PC-3 (cell line): ENCODE data around the gene CDHR5. TPM values are rescaled to one million over a fixed set of nuclear protein-coding genes. Genes with fewer than 3 reads are reported as not detected.

Experiments used
- ATAC-seq: fragments of 200-7000 bp; cut with Tn5 transposase; 2 replicates; pipeline ENCODE4 v1.9.1; 2020; ENCODE audit warnings: mild to moderate bottlenecking, moderate library complexity
- BruUV-seq: library from RNA; stranded (reverse); fragments of 400-500 nt; replicated peaks from 2 replicates; lab custom pipeline; 2021; lab: Mats Ljungman, UMichigan
- CTCF ChIA-PET: fragments of 300-600 bp; sonication (Branson Sonifier 250); formaldehyde crosslinking; loops from one replicate; lab custom pipeline; 2022; ENCODE audit warnings: antibody characterized with exemption; lab: Charles Lee
- POLR2A ChIA-PET: fragments of 300-600 bp; sonication (Branson Sonifier 250); formaldehyde crosslinking; loops from one replicate; lab custom pipeline; 2022; ENCODE audit warnings: antibody characterized with exemption; ENCODE audit not compliant: unreplicated experiment; lab: Charles Lee
- DNase-seq: peaks from one replicate; pipeline ENCODE4 v3.0.0-alpha.2; 2015
- H2AFZ ChIP-seq: fragments of 300-600 bp; sonication (generic); 2 replicates; pipeline ENCODE4 v1.6.0; 2016; ENCODE audit warnings: antibody characterized with exemption, low read length
- H3F3A ChIP-seq: fragments of 300-600 bp; sonication (generic); one replicate; pipeline ENCODE4 v1.6.0; 2017; ENCODE audit warnings: antibody characterized with exemption, low read length, control low read depth, mild to moderate bottlenecking; ENCODE audit not compliant: unreplicated experiment
- H3K27ac ChIP-seq: fragments of 300-600 bp; sonication (generic); 2 replicates; pipeline ENCODE4 v1.5.1; 2016; ENCODE audit warnings: mild to moderate bottlenecking, low read length
- H3K27me3 ChIP-seq: fragments of 300-600 bp; sonication (generic); 2 replicates; pipeline ENCODE4 v1.6.1; 2016; ENCODE audit warnings: low read length, mixed read lengths
- H3K36me3 ChIP-seq: fragments of 300-600 bp; sonication (generic); 2 replicates; pipeline ENCODE4 v1.6.1; 2016; ENCODE audit warnings: low read depth, mixed run types, low read length, mixed read lengths
- H3K4me1 ChIP-seq: fragments of 300-600 bp; sonication (generic); 2 replicates; pipeline ENCODE4 v1.5.1; 2016; ENCODE audit warnings: low read length; ENCODE audit not compliant: insufficient read depth
- H3K4me2 ChIP-seq: fragments of 300-600 bp; sonication (generic); 2 replicates; pipeline ENCODE4 v1.6.0; 2016; ENCODE audit warnings: low read length
- H3K4me3 ChIP-seq: fragments of 300-600 bp; sonication (generic); 2 replicates; pipeline ENCODE4 v1.5.1; 2016; ENCODE audit warnings: mild to moderate bottlenecking, low read length, mixed read lengths
- H3K79me2 ChIP-seq: fragments of 300-600 bp; sonication (generic); 2 replicates; pipeline ENCODE4 v1.6.1; 2017; ENCODE audit warnings: low read length, mixed read lengths
- H3K9ac ChIP-seq: fragments of 300-600 bp; sonication (generic); 2 replicates; pipeline ENCODE4 v1.6.0; 2016; ENCODE audit warnings: mild to moderate bottlenecking, low read length
- H3K9me2 ChIP-seq: fragments of 300-600 bp; sonication (generic); replicated peaks from 2 replicates; pipeline ENCODE4 v1.6.1; 2016; ENCODE audit warnings: mixed run types, low read length, mixed read lengths
- H3K9me3 ChIP-seq: fragments of 300-600 bp; sonication (generic); 2 replicates; pipeline ENCODE4 v1.6.1; 2016; ENCODE audit warnings: low read length, mixed read lengths
- H4K20me1 ChIP-seq: fragments of 300-600 bp; sonication (generic); 2 replicates; pipeline ENCODE4 v1.6.1; 2016; ENCODE audit warnings: low read length, mixed read lengths
- CTCF ChIP-seq: fragments of 300-600 bp; sonication (generic); conservative IDR thresholded peaks from 2 replicates; pipeline ENCODE4 v1.5.1; 2017; ENCODE audit warnings: antibody characterized with exemption, low read depth, mild to moderate bottlenecking, low read length
- EZH2 ChIP-seq: fragments of 300-600 bp; sonication (generic); IDR thresholded peaks from one replicate; pipeline ENCODE4 v1.6.1; 2017; ENCODE audit warnings: antibody characterized with exemption, mild to moderate bottlenecking, low read length; ENCODE audit not compliant: unreplicated experiment
- EZH2phosphoT487 ChIP-seq: fragments of 300-600 bp; sonication (generic); IDR thresholded peaks from 2 replicates; pipeline ENCODE4 v1.6.1; 2018; ENCODE audit warnings: mild to moderate bottlenecking, antibody characterized with exemption, low read length, borderline replicate concordance
- intact Hi-C: fragments of 100-400 bp; cut with micrococcal nuclease; formaldehyde crosslinking; loops from 2 replicates; pipeline ENCODE4 v1.9.0; 2023
- total RNA-seq: library from RNA; depleted of rRNA; stranded (reverse); fragments of >200 nt; gene quantifications from 2 replicates; pipeline ENCODE4 v1.2.3, GENCODE V29; 2014

The CDHR5 gene
- total RNA-seq, 1 experiment from 2014 or later = not detected

- no peak for TF ChIP-seq EZH2
- no peak for TF ChIP-seq CTCF
- no peak for TF ChIP-seq EZH2phosphoT487
- peak overlapping the region; percentile 80 for H3K4me3 ChIP-seq
- 0 out of 2 replicates have a peak, but pooled peaks cover 5% of the 10 kb centered on the region for H4K20me1 ChIP-seq
- peaks cover 27% of the 10 kb centered on the region for H3K79me2 ChIP-seq
- no TSS peak for BruUV-seq
- no peak overlapping the region for H3K27ac ChIP-seq
- DNase-seq (peak; percentile 96), ATAC-seq (peak; percentile 90)
- ChIA-PET POLR2A (interaction anchor here (0.5 kb wide), 1 partner anchor 14 kb away, joined by 5 read pairs; no protein-coding TSS in a partner anchor), CTCF (no interaction called here)
- intact Hi-C loops = loop anchor here (10.0 kb wide), 1 partner anchor 46 kb away; the partner anchor contains the start of gene IRF7
- no peaks in the 10 kb centered on the region for H3F3A ChIP-seq
- H3K9ac ChIP-seq = peak overlapping the region; percentile 70
- H3K27me3 ChIP-seq = no peaks in the 10 kb centered on the region
- no peaks in the 10 kb centered on the region for H3K9me3 ChIP-seq
- H3K4me1 ChIP-seq = peaks cover 23% of the 10 kb centered on the region; the same call in 1 of the 2 replicates
- H3K4me2 ChIP-seq = peak overlapping the region; percentile 88
- H3K36me3 ChIP-seq = no peaks in the 10 kb centered on the region
- no peaks in the 10 kb centered on the region for H3K9me2 ChIP-seq
- H2AFZ ChIP-seq = peak overlapping the region; percentile 53; the same call in 1 of the 2 replicates
These were observed 56.2 kb downstream of the CDHR5 start for GRCh38 chr11:568306-569157.

DNA sequence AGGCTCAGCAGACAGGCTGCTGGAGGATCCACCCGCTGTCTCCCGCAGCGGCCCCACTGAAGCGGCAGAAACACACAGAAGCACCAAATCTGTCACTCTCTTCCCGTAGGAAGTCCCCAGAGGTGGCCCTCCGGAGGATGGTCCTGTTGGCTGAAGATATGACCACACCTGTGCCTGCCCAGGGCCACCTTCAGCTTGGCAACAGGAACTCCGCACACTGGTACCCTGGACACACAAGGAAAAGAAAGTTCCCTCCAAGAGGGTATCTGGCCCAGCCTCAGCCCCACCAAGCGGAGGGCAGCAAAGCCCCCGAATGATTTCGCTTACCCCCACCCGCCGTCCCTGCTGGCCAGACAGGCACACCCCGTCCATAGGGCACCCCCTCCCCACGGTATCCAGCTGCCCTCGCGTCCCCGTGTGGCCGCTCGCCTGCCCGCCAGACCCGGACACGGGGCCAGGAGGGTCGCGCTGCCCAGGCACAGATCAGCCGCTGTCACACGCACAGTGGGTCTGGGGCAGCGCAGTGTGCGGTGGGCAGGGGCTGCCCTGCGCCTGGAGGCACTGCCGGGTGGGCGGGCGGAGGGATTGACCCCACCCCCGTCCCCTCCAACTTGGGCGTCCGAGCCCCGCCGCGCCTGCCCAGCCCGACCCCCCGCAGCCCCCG is 57.0 kb downstream of the CDHR5 start:
- DNase-seq = no peak
- intact Hi-C loops = loop anchor here (10.0 kb wide), 1 partner anchor 47 kb away; the partner anchor contains the start of gene IRF7
- ChIA-PET POLR2A (interaction anchor here (0.5 kb wide), 1 partner anchor 13 kb away, joined by 5 read pairs; no protein-coding TSS in a partner anchor), CTCF (no interaction called here)
- TF ChIP-seq EZH2 (no peak), EZH2phosphoT487 (no peak), CTCF (no peak)
- no peaks in the 10 kb centered on the region for H3K27me3 ChIP-seq
- no peaks in the 10 kb centered on the region for H3K9me2 ChIP-seq
- no peaks in the 10 kb centered on the region for H3F3A ChIP-seq
- H3K9ac ChIP-seq = peak overlapping the region; percentile 65
- H3K79me2 ChIP-seq = peaks cover 35% of the 10 kb centered on the region
- no peaks in the 10 kb centered on the region for H3K9me3 ChIP-seq
- no peak overlapping the region for H3K27ac ChIP-seq
- H3K36me3 ChIP-seq = no peaks in the 10 kb centered on the region
- ATAC-seq = peak; percentile 19
- TSS peak; percentile 43 for BruUV-seq
- peak overlapping the region; percentile 88 for H3K4me2 ChIP-seq
- 0 out of 2 replicates have a peak, but pooled peaks cover 5% of the 10 kb centered on the region for H4K20me1 ChIP-seq
- H3K4me3 ChIP-seq = peak overlapping the region; percentile 80
- peaks cover 24% of the 10 kb centered on the region; the same call in 1 of the 2 replicates for H3K4me1 ChIP-seq
- H2AFZ ChIP-seq = peak overlapping the region; percentile 11; the same call in 1 of the 2 replicates
